KMS-11 (cell line): ENCODE data around the gene GSTA5.
"Not testable (repeated sequence)": the region's sequence is repeated elsewhere in the genome, so short reads cannot be mapped to it uniquely, and the experiment has no call there.

Experiments
- H2AFZ ChIP-seq: fragments of 200-600 bp; sonication (generic); 2 replicates; pipeline ENCODE4 v1.6.1; 2016; ENCODE audit warnings: antibody characterized with exemption, mixed run types, low read depth
- H3K27ac ChIP-seq: fragments of 200-600 bp; sonication (generic); 2 replicates; pipeline ENCODE4 v1.6.1; 2016; ENCODE audit warnings: mild to moderate bottlenecking, mixed run types
- H3K27me3 ChIP-seq: fragments of 200-600 bp; sonication (generic); 2 replicates; pipeline ENCODE4 v1.6.1; 2017; ENCODE audit warnings: mild to moderate bottlenecking, low read depth, mixed run types, moderate library complexity; ENCODE audit not compliant: insufficient read depth
- H3K36me3 ChIP-seq: fragments of 200-600 bp; sonication (generic); 2 replicates; pipeline ENCODE4 v1.6.1; 2017; ENCODE audit warnings: mild to moderate bottlenecking, mixed run types; ENCODE audit not compliant: insufficient read depth
- H3K4me1 ChIP-seq: fragments of 200-600 bp; sonication (generic); 2 replicates; pipeline ENCODE4 v1.6.1; 2016; ENCODE audit warnings: mild to moderate bottlenecking, low read depth, mixed run types; ENCODE audit not compliant: poor library complexity, severe bottlenecking
- H3K4me2 ChIP-seq: fragments of 200-600 bp; sonication (generic); 2 replicates; pipeline ENCODE4 v1.7.0; 2016; ENCODE audit warnings: mild to moderate bottlenecking, mixed run types
- H3K4me3 ChIP-seq: fragments of 200-600 bp; sonication (generic); IDR thresholded peaks from 2 replicates; pipeline ENCODE4 v1.6.1; 2017; ENCODE audit warnings: low read depth, low read length, mixed read lengths; ENCODE audit not compliant: insufficient read depth
- H3K79me2 ChIP-seq: fragments of 200-600 bp; sonication (generic); 2 replicates; pipeline ENCODE4 v1.6.1; 2016; ENCODE audit warnings: low read depth, mixed run types; ENCODE audit not compliant: insufficient read depth
- H3K9ac ChIP-seq: fragments of 200-600 bp; sonication (generic); 2 replicates; pipeline ENCODE4 v1.6.1; 2016; ENCODE audit warnings: mild to moderate bottlenecking, mixed run types
- H4K20me1 ChIP-seq: fragments of 200-600 bp; sonication (generic); 2 replicates; pipeline ENCODE4 v1.6.1; 2016; ENCODE audit warnings: mild to moderate bottlenecking, mixed run types; ENCODE audit not compliant: insufficient read depth
- TF ChIP-seq, protein P1 (sequence below): fragments of 200-600 bp; sonication (generic); conservative IDR thresholded peaks from 2 replicates; pipeline ENCODE4 v1.6.1; 2017; ENCODE audit warnings: low read depth, mild to moderate bottlenecking, antibody characterized with exemption, low read length, moderate library complexity, mixed read lengths

GSTA5 gene

DNA sequence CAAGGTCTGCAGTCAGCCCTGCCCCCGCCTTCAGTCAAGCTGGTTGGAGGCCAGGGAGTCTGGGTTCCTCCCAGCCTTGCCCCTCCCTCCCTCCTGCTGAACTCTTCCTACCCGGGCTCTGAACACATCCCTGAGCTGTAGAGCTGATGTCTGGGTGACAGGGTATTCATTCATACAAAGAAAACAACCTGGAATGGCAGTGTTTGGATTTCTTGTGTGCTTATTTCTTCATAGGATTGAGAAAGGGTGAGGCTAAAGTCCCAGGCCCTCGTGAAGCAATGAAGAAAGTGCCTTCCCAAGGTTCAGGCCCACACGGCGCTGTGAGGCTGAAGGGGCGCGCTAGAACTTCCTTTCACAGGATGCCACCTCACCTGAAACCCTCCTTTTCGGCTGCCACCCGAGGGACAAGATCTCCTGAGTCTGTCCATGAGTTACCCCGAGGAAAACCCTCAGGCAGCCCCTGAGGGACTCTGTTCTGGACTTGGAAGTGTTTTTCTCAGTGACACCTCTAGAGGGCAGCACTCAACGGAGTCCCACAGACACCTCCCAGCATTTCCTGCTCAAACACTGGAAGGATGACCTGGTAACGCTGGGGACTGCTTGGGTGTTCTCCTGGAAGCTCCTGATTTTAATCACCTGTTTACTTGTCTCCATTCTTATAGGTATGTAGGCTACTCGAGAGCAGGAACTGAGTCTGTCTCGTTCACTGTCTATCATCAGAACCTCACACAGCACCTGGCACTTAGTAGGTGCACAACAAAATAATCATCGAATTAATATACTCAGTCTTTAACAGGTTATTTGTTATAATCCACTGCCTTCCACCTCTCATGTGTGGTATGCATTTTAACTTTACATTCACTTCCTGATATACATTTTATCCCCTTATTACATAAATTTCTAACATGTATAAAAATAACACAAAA, 25.2 kb downstream of the GSTA5 start:
- TF ChIP-seq, protein P1, sequence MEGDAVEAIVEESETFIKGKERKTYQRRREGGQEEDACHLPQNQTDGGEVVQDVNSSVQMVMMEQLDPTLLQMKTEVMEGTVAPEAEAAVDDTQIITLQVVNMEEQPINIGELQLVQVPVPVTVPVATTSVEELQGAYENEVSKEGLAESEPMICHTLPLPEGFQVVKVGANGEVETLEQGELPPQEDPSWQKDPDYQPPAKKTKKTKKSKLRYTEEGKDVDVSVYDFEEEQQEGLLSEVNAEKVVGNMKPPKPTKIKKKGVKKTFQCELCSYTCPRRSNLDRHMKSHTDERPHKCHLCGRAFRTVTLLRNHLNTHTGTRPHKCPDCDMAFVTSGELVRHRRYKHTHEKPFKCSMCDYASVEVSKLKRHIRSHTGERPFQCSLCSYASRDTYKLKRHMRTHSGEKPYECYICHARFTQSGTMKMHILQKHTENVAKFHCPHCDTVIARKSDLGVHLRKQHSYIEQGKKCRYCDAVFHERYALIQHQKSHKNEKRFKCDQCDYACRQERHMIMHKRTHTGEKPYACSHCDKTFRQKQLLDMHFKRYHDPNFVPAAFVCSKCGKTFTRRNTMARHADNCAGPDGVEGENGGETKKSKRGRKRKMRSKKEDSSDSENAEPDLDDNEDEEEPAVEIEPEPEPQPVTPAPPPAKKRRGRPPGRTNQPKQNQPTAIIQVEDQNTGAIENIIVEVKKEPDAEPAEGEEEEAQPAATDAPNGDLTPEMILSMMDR = peak; percentile 87
- Histone ChIP-seq H3K4me2 (no peak overlapping the region), H2AFZ (peak overlapping the region; percentile 17; the same call in 1 of the 2 replicates), H3K27ac (no peak overlapping the region), H4K20me1 (no peaks in the 10 kb centered on the region), H3K27me3 (no peaks in the 10 kb centered on the region), H3K36me3 (no peaks in the 10 kb centered on the region), H3K9ac (no peak overlapping the region), H3K4me3 (no peak overlapping the region), H3K79me2 (no peaks in the 10 kb centered on the region), H3K4me1 (no peaks in the 10 kb centered on the region)

DNA sequence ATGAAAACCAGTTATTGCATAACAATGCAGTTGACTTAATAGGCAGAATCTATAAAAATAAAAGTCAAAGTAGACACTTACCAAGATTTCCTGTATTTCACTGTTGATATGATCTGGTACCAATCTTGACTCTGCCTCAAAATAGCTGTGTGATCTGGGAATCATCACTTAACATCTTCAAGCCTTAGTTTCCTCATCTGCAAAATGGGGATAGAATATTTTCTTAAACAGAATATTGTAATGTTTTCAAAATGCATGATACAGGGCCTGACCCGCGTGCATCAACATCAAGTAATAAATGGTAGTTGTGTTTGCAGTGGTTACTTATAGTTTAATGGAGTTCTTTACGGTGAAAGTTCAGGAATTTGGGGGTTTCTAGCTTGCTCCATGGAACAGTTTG, 26.1 kb downstream of the GSTA5 start:
- not testable (repeated sequence) for H3K27me3 ChIP-seq, H3K4me3 ChIP-seq, H3K4me2 ChIP-seq, H3K36me3 ChIP-seq, H3K9ac ChIP-seq, H3K79me2 ChIP-seq, H2AFZ ChIP-seq, H4K20me1 ChIP-seq, H3K27ac ChIP-seq, H3K4me1 ChIP-seq

DNA sequence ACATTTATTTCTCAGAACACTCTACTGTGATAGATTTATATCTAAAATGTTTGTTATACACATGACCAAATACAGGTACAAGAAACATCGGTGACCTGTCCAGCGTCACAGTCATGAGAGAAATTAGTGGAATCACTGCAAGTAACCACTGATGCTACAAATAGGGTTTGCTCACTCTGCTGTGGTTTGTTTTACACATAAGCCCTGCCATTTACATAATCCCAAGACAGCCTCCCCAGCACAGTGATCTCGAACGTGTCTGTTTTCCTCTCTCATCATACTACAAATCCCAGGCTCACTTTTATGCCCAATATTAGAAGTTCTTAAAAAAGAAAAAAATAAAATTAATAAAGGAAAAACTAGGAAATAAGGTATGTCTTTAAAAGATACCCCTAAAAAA, 30.8 kb downstream of the GSTA5 start:
- H4K20me1 ChIP-seq, H3K27me3 ChIP-seq, H3K4me1 ChIP-seq, H3K9ac ChIP-seq, H3K27ac ChIP-seq, H3K4me2 ChIP-seq, H2AFZ ChIP-seq, H3K36me3 ChIP-seq, H3K4me3 ChIP-seq, H3K79me2 ChIP-seq: not testable (repeated sequence)

DNA sequence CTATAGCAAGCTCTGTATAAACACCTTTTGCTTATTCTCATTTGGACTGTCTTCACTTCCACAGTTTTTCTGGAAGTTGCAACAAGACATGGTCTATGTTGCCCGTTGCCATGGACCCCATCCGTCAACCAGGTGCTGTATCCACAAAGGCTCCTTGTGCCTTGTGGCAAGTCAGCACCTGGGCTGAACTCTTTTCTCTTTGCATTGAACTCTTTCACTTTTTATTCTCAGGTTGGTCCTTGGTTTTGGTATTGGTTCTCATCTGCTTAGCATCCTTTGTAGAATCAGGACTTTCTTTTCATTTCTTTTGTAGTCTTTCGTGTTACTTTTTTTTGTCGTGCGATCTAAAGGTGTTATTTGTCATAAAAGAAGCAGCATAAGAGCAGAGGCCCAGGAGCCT, 32.0 kb downstream of the GSTA5 start:
- Histone ChIP-seq H3K4me1 (peaks cover 8% of the 10 kb centered on the region), H3K27me3 (no peaks in the 10 kb centered on the region), H3K4me2 (no peak overlapping the region), H3K36me3 (no peaks in the 10 kb centered on the region), H3K4me3 (no peak overlapping the region), H4K20me1 (no peaks in the 10 kb centered on the region), H3K79me2 (no peaks in the 10 kb centered on the region), H2AFZ (no peak overlapping the region), H3K27ac (no peak overlapping the region), H3K9ac (no peak overlapping the region)
- TF ChIP-seq, protein P1 = no peak

DNA sequence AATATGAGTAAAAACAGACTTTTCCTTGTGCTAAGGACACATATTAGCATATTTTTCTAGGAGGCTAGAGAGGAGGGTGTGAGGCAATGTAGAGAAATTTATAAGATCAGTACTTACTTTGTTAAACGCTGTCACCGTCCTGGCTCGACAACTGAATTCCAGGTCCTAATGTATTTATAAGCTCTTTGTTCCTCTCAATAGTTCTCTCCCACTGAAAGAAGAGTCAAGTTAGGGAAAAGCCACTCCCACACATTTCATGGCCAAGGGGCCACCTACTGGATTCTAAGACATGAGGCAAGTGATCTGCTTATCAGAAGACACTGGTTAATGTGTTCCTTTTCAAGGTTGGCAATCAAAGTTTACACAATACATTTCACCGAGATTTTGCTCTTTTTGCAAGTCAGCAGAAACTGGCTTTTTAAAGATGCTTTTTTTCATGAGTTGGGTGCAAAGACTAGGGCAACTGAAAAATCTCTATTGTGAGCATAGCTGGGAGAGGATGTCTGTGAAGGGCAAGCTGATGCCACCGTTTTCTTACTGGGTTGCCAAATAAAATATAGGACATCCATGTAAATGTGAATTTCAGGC, 36.9 kb downstream of the GSTA5 start, which contains the start of gene GSTA1:
Gene GSTA1 (minus strand): TSS at position 149 of the 588 bp plus-strand sequence. CDS start 4,549 bp downstream, outside the sequence.
- H3K4me3 ChIP-seq, H3K27me3 ChIP-seq, H3K4me2 ChIP-seq, H3K9ac ChIP-seq, H3K27ac ChIP-seq, H3K79me2 ChIP-seq, H3K36me3 ChIP-seq, H2AFZ ChIP-seq, H4K20me1 ChIP-seq, H3K4me1 ChIP-seq: not testable (repeated sequence)
